ENCODE results near the gene ID2. TPM values are rescaled to one million over a fixed set of nuclear protein-coding genes. Genes with fewer than 3 reads are reported as not detected.

Gene ID2
- total and polyA plus RNA-seq, 2 of the 13 experiments (the other 11 are each of a cell fraction or from before 2014, with no cell fraction given) = 214 to 719 TPM

GRCh38 chr2:8656160-8656641 lies 25.7 kb upstream of the ID2 start (continued):
- TF ChIP-seq UBTF (CRISPR knock-in tag; IDR thresholded peaks at IDR 0.05) (peak; percentile 50; the same call in 1 of the 2 replicates), ZNF670 (CRISPR knock-in tag; IDR thresholded peaks at IDR 0.05; ENCODE audit: borderline replicate concordance) (0 out of 2 replicates have a peak, but pooled peaks have one; percentile 55), SMARCE1 (IDR thresholded peaks at IDR 0.05; ENCODE audit: borderline replicate concordance) (no peak), THAP9 (CRISPR knock-in tag; IDR thresholded peaks at IDR 0.05; ENCODE audit: borderline replicate concordance) (no peak), ZNF296 (CRISPR knock-in tag; conservative IDR thresholded peaks at IDR 0.05) (no peak), PHB2 (IDR thresholded peaks at IDR 0.05; ENCODE audit: partially characterized antibody) (no peak), ZFY (CRISPR knock-in tag; IDR thresholded peaks at IDR 0.05) (peak; percentile 32; the same call in 1 of the 2 replicates), PAXIP1 (CRISPR knock-in tag; conservative IDR thresholded peaks at IDR 0.05) (peak; percentile 90), SRF (IDR thresholded peaks at IDR 0.05; ENCODE audit: low read depth, low read length) (peak; percentile 11; the same call in 1 of the 2 replicates), KDM5A (IDR thresholded peaks at IDR 0.05; ENCODE audit: borderline replicate concordance, low read length) (no peak), SOX5 (CRISPR knock-in tag; IDR thresholded peaks at IDR 0.05; ENCODE audit: borderline replicate concordance) (peak; percentile 78), KDM1A (CRISPR knock-in tag; IDR thresholded peaks at IDR 0.05) (0 out of 2 replicates have a peak, but pooled peaks have one; percentile 29), ZNF382 (CRISPR knock-in tag; IDR thresholded peaks at IDR 0.05; ENCODE audit: borderline replicate concordance) (no peak)

All from HepG2 (cell line).